HepG2 (cell line): ENCODE data around the gene POU5F1. TPM values are rescaled to one million over a fixed set of nuclear protein-coding genes. Genes with fewer than 3 reads are reported as not detected.

Source experiments
- AGO1 ChIP-seq: fragments of 200-400 bp; formaldehyde crosslinking; IDR thresholded peaks from 2 replicates; pipeline ENCODE4 v1.6.1; 2017; ENCODE audit warnings: mild to moderate bottlenecking, low read depth, low read length, moderate library complexity; ENCODE audit not compliant: poor library complexity, severe bottlenecking
- CEBPG ChIP-seq: IDR thresholded peaks from 2 replicates; pipeline ENCODE4 v1.6.1; 2016
- DPF2 ChIP-seq: sonication (generic); formaldehyde crosslinking; IDR thresholded peaks from 2 replicates; pipeline ENCODE4 v1.4.0; 2020; ENCODE audit warnings: mild to moderate bottlenecking, low read depth, missing genetic modification reagents, borderline replicate concordance
- KDM3A ChIP-seq: IDR thresholded peaks from 2 replicates; pipeline ENCODE4 v1.6.1; 2018; ENCODE audit warnings: low read depth, missing compliant biosample characterization
- MAF1 ChIP-seq: sonication (generic); formaldehyde crosslinking; IDR thresholded peaks from 2 replicates; pipeline ENCODE4 v1.5.0; 2020; ENCODE audit warnings: missing genetic modification reagents, borderline replicate concordance
- MXD4 ChIP-seq: IDR thresholded peaks from 2 replicates; pipeline ENCODE4 v1.6.1; 2016; ENCODE audit warnings: mild to moderate bottlenecking, missing biosample characterization, missing genetic modification reagents
- NAIF1 ChIP-seq: sonication (generic); formaldehyde crosslinking; IDR thresholded peaks from 2 replicates; pipeline ENCODE4 v1.5.0; 2020; ENCODE audit warnings: mild to moderate bottlenecking, missing genetic modification reagents, borderline replicate concordance
- RBM39 ChIP-seq: fragments of 200-400 bp; formaldehyde crosslinking; IDR thresholded peaks from one replicate; pipeline ENCODE4 v1.6.1; 2018; ENCODE audit warnings: antibody characterized with exemption, mild to moderate bottlenecking, low read depth, low read length; ENCODE audit not compliant: poor library complexity, severe bottlenecking
- RFXANK ChIP-seq: IDR thresholded peaks from 2 replicates; pipeline ENCODE4 v1.6.1; 2016
- SMYD3 ChIP-seq: sonication (generic); formaldehyde crosslinking; IDR thresholded peaks from 2 replicates; pipeline ENCODE4 v1.8.1; 2023; ENCODE audit warnings: mild to moderate bottlenecking, missing genetic modification reagents
- ZBTB3 ChIP-seq: sonication (generic); formaldehyde crosslinking; IDR thresholded peaks from 2 replicates; pipeline ENCODE4 v1.4.0; 2020; ENCODE audit warnings: low read depth, mild to moderate bottlenecking, moderate library complexity, missing genetic modification reagents, borderline replicate concordance
- ZMAT3 ChIP-seq: sonication (generic); formaldehyde crosslinking; conservative IDR thresholded peaks from 2 replicates; pipeline ENCODE4 v1.7.0; 2021; ENCODE audit warnings: missing genetic modification reagents
- ZNF20 ChIP-seq: sonication (generic); formaldehyde crosslinking; IDR thresholded peaks from 2 replicates; pipeline ENCODE4 v1.4.0; 2020; ENCODE audit warnings: mild to moderate bottlenecking, moderate library complexity, missing genetic modification reagents
- ZNF3 ChIP-seq: IDR thresholded peaks from 2 replicates; pipeline ENCODE4 v1.7.0; 2017; ENCODE audit warnings: inconsistent platforms
- ZNF451 ChIP-seq: sonication (generic); formaldehyde crosslinking; IDR thresholded peaks from 2 replicates; pipeline ENCODE4 v1.5.0; 2020; ENCODE audit warnings: mild to moderate bottlenecking, missing genetic modification reagents
- ZNF7 ChIP-seq: IDR thresholded peaks from 2 replicates; pipeline ENCODE4 v1.6.1; 2016; ENCODE audit warnings: missing biosample characterization, missing genetic modification reagents
- ZNF839 ChIP-seq: sonication (generic); formaldehyde crosslinking; IDR thresholded peaks from 2 replicates; pipeline ENCODE4 v1.4.0; 2020; ENCODE audit warnings: missing genetic modification reagents, mild to moderate bottlenecking, borderline replicate concordance
- polyA plus RNA-seq, 8 experiments: library from polyadenylated mRNA; depleted of rRNA in 3 of 8; stranded (reverse) in 7 of 8; unstranded in 1 of 8; fragments of >200 nt; fragmentation: Illumina TruSeq in 4 of 8; extraction: Trizol in 4 of 8; gene quantifications; 2 replicates each; pipeline versions ENCODE4 v1.2.1 to v1.2.3, GENCODE V29; 2011 to 2016; ENCODE audit warnings: low read depth in 4 of 8, missing spikeins in 1 of 8, mixed read lengths in 1 of 8; ENCODE audit not compliant: insufficient read depth in 1 of 8
- total RNA-seq, 5 experiments: library from RNA; depleted of rRNA; stranded (reverse); fragments of >200 nt; fragmentation: Illumina TruSeq; extraction: Trizol; gene quantifications; 2 replicates each; pipeline ENCODE4 v1.2.3, GENCODE V29; 2016; ENCODE audit warnings: low read depth in 1 of 5
- TF ChIP-seq, protein P1 (sequence below): sonication (generic); formaldehyde crosslinking; IDR thresholded peaks from 2 replicates; pipeline ENCODE4 v1.4.0; 2020; ENCODE audit warnings: mild to moderate bottlenecking, missing genetic modification reagents
- TF ChIP-seq, protein P2 (sequence below): sonication (generic); formaldehyde crosslinking; IDR thresholded peaks from 2 replicates; pipeline ENCODE4 v1.4.0; 2020; ENCODE audit warnings: missing genetic modification reagents
- TF ChIP-seq, protein P3 (sequence below): sonication (generic); formaldehyde crosslinking; IDR thresholded peaks from 2 replicates; pipeline ENCODE4 v1.4.0; 2020; ENCODE audit warnings: missing genetic modification reagents
- TF ChIP-seq, protein P4 (sequence below): sonication (generic); formaldehyde crosslinking; IDR thresholded peaks from 2 replicates; pipeline ENCODE4 v1.5.0; 2020; ENCODE audit warnings: missing genetic modification reagents, mild to moderate bottlenecking, borderline replicate concordance
- TF ChIP-seq, protein P5 (sequence below): sonication (generic); formaldehyde crosslinking; IDR thresholded peaks from 2 replicates; pipeline ENCODE4 v1.4.0; 2020; ENCODE audit warnings: missing genetic modification reagents

The POU5F1 gene
- total and polyA plus RNA-seq, 2 of the 13 experiments (the other 11 are each of a cell fraction or from before 2014, with no cell fraction given), result 2.5 to 7.2 TPM

DNA sequence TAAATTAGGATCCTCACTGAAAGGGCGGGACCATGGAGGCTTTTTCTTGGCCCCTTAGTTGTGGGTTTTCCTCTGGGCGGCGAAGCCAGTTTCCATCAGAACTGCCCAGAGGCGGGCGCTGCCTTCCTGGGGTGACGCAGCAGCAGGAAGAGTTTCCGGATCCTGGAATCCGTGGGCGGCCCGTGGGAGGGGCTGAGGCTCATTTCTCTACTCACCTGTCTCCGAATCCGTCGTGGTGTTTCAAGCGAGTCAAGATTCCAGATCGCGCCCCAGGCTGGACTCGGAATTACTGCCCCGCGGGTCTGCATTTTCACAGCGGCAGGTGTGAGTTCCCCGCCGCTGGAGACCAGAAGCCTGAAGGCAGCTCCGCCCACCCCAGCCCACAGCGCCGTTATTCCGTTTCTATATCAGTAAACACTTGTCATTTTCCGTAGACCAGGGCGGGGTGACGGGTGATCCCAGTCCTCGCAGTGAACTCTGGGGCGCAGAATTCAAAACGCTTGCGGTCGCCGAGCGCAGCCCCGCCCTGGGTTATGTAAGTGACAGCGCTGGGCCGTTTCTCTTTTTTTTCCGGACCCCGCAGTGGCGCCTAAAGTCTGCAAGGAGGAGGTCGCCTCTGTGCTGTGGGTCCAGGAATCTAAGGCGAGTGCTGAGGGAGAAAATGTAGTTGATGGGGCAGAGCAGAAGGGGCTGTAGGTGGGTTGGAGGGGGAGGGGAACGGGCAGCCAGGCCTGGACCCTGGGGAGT lies 27.2 kb upstream of the POU5F1 start (continued):
- TF ChIP-seq, protein P1, sequence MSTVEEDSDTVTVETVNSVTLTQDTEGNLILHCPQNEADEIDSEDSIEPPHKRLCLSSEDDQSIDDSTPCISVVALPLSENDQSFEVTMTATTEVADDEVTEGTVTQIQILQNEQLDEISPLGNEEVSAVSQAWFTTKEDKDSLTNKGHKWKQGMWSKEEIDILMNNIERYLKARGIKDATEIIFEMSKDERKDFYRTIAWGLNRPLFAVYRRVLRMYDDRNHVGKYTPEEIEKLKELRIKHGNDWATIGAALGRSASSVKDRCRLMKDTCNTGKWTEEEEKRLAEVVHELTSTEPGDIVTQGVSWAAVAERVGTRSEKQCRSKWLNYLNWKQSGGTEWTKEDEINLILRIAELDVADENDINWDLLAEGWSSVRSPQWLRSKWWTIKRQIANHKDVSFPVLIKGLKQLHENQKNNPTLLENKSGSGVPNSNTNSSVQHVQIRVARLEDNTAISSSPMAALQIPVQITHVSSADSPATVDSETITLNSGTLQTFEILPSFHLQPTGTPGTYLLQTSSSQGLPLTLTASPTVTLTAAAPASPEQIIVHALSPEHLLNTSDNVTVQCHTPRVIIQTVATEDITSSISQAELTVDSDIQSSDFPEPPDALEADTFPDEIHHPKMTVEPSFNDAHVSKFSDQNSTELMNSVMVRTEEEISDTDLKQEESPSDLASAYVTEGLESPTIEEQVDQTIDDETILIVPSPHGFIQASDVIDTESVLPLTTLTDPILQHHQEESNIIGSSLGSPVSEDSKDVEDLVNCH, result 0 out of 2 replicates have a peak, but pooled peaks have one; percentile 45
- TF ChIP-seq ZNF451, result no peak
- no peak for TF ChIP-seq CEBPG (CRISPR knock-in tag)
- TF ChIP-seq, protein P2, sequence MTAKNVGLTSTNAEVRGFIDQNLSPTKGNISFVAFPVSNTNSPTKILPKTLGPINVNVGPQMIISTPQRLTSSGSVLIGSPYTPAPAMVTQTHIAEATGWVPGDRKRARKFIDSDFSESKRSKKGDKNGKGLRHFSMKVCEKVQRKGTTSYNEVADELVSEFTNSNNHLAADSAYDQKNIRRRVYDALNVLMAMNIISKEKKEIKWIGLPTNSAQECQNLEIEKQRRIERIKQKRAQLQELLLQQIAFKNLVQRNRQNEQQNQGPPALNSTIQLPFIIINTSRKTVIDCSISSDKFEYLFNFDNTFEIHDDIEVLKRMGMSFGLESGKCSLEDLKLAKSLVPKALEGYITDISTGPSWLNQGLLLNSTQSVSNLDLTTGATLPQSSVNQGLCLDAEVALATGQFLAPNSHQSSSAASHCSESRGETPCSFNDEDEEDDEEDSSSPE, result peak; percentile 89
- no peak for TF ChIP-seq ZNF839 (CRISPR knock-in tag)
- peak; percentile 48 for TF ChIP-seq RBM39
- no peak for TF ChIP-seq DPF2
- TF ChIP-seq, protein P3, sequence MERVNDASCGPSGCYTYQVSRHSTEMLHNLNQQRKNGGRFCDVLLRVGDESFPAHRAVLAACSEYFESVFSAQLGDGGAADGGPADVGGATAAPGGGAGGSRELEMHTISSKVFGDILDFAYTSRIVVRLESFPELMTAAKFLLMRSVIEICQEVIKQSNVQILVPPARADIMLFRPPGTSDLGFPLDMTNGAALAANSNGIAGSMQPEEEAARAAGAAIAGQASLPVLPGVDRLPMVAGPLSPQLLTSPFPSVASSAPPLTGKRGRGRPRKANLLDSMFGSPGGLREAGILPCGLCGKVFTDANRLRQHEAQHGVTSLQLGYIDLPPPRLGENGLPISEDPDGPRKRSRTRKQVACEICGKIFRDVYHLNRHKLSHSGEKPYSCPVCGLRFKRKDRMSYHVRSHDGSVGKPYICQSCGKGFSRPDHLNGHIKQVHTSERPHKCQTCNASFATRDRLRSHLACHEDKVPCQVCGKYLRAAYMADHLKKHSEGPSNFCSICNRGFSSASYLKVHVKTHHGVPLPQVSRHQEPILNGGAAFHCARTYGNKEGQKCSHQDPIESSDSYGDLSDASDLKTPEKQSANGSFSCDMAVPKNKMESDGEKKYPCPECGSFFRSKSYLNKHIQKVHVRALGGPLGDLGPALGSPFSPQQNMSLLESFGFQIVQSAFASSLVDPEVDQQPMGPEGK (CRISPR knock-in tag), result 0 out of 2 replicates have a peak, but pooled peaks have one; percentile 20
- no peak for TF ChIP-seq MAF1 (CRISPR knock-in tag)
- TF ChIP-seq ZNF7 (CRISPR knock-in tag), result no peak
- no peak for TF ChIP-seq ZNF20 (CRISPR knock-in tag)
- TF ChIP-seq ZNF3, result no peak
- TF ChIP-seq, protein P4, sequence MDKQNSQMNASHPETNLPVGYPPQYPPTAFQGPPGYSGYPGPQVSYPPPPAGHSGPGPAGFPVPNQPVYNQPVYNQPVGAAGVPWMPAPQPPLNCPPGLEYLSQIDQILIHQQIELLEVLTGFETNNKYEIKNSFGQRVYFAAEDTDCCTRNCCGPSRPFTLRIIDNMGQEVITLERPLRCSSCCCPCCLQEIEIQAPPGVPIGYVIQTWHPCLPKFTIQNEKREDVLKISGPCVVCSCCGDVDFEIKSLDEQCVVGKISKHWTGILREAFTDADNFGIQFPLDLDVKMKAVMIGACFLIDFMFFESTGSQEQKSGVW, result no peak
- TF ChIP-seq, protein P5, sequence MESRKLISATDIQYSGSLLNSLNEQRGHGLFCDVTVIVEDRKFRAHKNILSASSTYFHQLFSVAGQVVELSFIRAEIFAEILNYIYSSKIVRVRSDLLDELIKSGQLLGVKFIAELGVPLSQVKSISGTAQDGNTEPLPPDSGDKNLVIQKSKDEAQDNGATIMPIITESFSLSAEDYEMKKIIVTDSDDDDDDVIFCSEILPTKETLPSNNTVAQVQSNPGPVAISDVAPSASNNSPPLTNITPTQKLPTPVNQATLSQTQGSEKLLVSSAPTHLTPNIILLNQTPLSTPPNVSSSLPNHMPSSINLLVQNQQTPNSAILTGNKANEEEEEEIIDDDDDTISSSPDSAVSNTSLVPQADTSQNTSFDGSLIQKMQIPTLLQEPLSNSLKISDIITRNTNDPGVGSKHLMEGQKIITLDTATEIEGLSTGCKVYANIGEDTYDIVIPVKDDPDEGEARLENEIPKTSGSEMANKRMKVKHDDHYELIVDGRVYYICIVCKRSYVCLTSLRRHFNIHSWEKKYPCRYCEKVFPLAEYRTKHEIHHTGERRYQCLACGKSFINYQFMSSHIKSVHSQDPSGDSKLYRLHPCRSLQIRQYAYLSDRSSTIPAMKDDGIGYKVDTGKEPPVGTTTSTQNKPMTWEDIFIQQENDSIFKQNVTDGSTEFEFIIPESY (CRISPR knock-in tag), result no peak
- TF ChIP-seq ZMAT3, result peak; percentile 87
- TF ChIP-seq KDM3A (CRISPR knock-in tag), result no peak
- peak; percentile 74 for TF ChIP-seq NAIF1 (CRISPR knock-in tag)
- no peak for TF ChIP-seq RFXANK (CRISPR knock-in tag)
- TF ChIP-seq SMYD3 (CRISPR knock-in tag), result no peak
- TF ChIP-seq AGO1, result peak; percentile 17
- no peak; the same call in 1 of the 2 replicates for TF ChIP-seq ZBTB3 (CRISPR knock-in tag)
- peak; percentile 58; the same call in 1 of the 2 replicates for TF ChIP-seq MXD4 (CRISPR knock-in tag)
